ENCODE results near the gene ANXA5. TPM values are rescaled to one million over a fixed set of nuclear protein-coding genes. Genes with fewer than 3 reads are reported as not detected.

Gene ANXA5
- total and polyA plus RNA-seq, 2 experiments from 2014 or later, result 129 to 181 TPM

- no peak for ATAC-seq
- no peak overlapping the region for H3K4me3 Mint-ChIP-seq
Observed at GRCh38 chr4:121693450-121693849, 3.3 kb downstream of the ANXA5 start.

More at GRCh38 chr4:121693450-121693849, 3.3 kb downstream of the ANXA5 start:
- Histone ChIP-seq H3K36me3 (ENCODE audit: insufficient read depth) (no peaks in the 10 kb centered on the region; the same call in 1 of the 2 replicates), H3K4me2 (no peak overlapping the region), H3F3A (replicated peaks; ENCODE audit: low read depth) (0 out of 2 replicates have a peak, but pooled peaks cover 6% of the 10 kb centered on the region), H3K79me2 (replicated peaks; ENCODE audit: insufficient read depth) (peaks cover 69% of the 10 kb centered on the region), H2AFZ (no peak overlapping the region), H3K27me3 (ENCODE audit: insufficient read depth) (peaks cover 8% of the 10 kb centered on the region; the same call in 1 of the 2 replicates), H3K4me3 (no peak overlapping the region), H3K4me1 (ENCODE audit: insufficient read depth) (peaks cover 39% of the 10 kb centered on the region), H4K20me1 (replicated peaks; ENCODE audit: insufficient read depth) (no peaks in the 10 kb centered on the region; the same call in 1 of the 2 replicates), H3K27ac (ENCODE audit: low read depth) (no peak overlapping the region), H3K9me2 (ENCODE audit: insufficient read depth) (0 out of 2 replicates have a peak, but pooled peaks cover 4% of the 10 kb centered on the region)
- no peak for TF ChIP-seq STAT1 (IDR thresholded peaks at IDR 0.05; ENCODE audit: unreplicated experiment)
- TF ChIP-seq ZNF462 (CRISPR knock-in tag; IDR thresholded peaks at IDR 0.05), result no peak
- no peak for TF ChIP-seq REST (IDR thresholded peaks at IDR 0.05; ENCODE audit: unreplicated experiment)
- TF ChIP-seq JUNB (IDR thresholded peaks at IDR 0.05; ENCODE audit: unreplicated experiment), result no peak
- no peak for TF ChIP-seq POLR2AphosphoS5 (IDR thresholded peaks at IDR 0.05; ENCODE audit: low read depth)
- no peak for TF ChIP-seq NANOG (IDR thresholded peaks at IDR 0.05; ENCODE audit: borderline replicate concordance)
- TF ChIP-seq CREB1 (CRISPR knock-in tag; IDR thresholded peaks at IDR 0.05; ENCODE audit: low read depth), result no peak
- Mint-ChIP-seq H3K9me3 (no peaks in the 10 kb centered on the region), H3K4me1 (peaks cover 33% of the 10 kb centered on the region; the same call in 2 of the 3 replicates), H3K27ac (no peak overlapping the region), H3K27me3 (ENCODE audit: insufficient read depth, low read depth, poor library complexity) (peaks cover 10% of the 10 kb centered on the region), H3K36me3 (ENCODE audit: low read depth) (peaks cover 13% of the 10 kb centered on the region; the same call in 2 of the 3 replicates)
- no peak for DNase-seq (ENCODE audit: low spot score)
